HUES64 (cell line): ENCODE results near the gene ZC3H4.

Experiments used
- H3K27ac ChIP-seq: 2 replicates; pipeline ENCODE4 v1.7.0; 2013; ENCODE audit warnings: low read depth, low read length, inconsistent platforms
- H3K27me3 ChIP-seq: 2 replicates; pipeline ENCODE4 v1.6.1; 2013; ENCODE audit warnings: mild to moderate bottlenecking, low read length; ENCODE audit not compliant: insufficient read depth
- H3K36me3 ChIP-seq: 2 replicates; pipeline ENCODE4 v1.6.1; 2013; ENCODE audit warnings: mild to moderate bottlenecking, low read length; ENCODE audit not compliant: insufficient read depth
- H3K4me1 ChIP-seq: 2 replicates; pipeline ENCODE4 v1.6.1; 2013; ENCODE audit warnings: mild to moderate bottlenecking, low read length, moderate library complexity; ENCODE audit not compliant: insufficient read depth
- H3K4me3 ChIP-seq: 2 replicates; pipeline ENCODE4 v1.5.1; 2013; ENCODE audit warnings: mild to moderate bottlenecking, low read length, moderate library complexity
- H3K9ac ChIP-seq: 2 replicates; pipeline ENCODE4 v1.6.1; 2013; ENCODE audit warnings: mild to moderate bottlenecking, low read depth, low read length
- H3K9me3 ChIP-seq: 2 replicates; pipeline ENCODE4 v1.6.1; 2013; ENCODE audit warnings: low read depth, low read length; ENCODE audit not compliant: insufficient read depth
- WGBS: fragments of 150-250, 120-280 bp; methylation state at CpG from one replicate; pipeline ENCODE4 v1.1.7; 2013; ENCODE audit warnings: missing lambda C conversion rate; 5-methylcytosine and 5-hydroxymethylcytosine counted together

Gene ZC3H4

DNA sequence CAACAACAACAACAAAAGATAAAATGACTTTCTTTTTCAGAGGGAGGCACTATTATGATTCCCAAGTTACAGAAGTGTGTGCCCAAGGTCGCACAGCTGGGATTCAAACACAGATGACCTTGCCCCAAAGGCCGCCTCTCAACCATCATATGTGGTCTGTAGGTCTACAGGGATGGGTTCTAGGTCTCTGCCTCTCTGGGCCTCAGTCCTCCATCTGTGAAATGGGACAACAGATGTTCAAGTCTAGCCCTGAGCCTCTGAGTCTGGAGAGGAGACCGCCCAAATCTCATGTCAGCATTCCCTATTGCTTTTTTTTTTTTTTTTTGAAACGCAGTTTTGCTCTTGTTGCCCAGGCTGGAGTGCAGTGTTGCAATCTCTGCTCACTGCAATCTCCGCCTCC, 89.1 kb downstream of the ZC3H4 start:
- H3K4me3 ChIP-seq: no peak overlapping the region
- no peak overlapping the region for H3K9ac ChIP-seq
- no peaks in the 10 kb centered on the region for H3K36me3 ChIP-seq
- peaks cover 7% of the 10 kb centered on the region; the same call in 1 of the 2 replicates for H3K4me1 ChIP-seq
- 82% methylated on average over 5 of the region's 5 CpGs for WGBS
- no peaks in the 10 kb centered on the region for H3K9me3 ChIP-seq
- no peak overlapping the region for H3K27ac ChIP-seq
- peaks cover 66% of the 10 kb centered on the region for H3K27me3 ChIP-seq

DNA sequence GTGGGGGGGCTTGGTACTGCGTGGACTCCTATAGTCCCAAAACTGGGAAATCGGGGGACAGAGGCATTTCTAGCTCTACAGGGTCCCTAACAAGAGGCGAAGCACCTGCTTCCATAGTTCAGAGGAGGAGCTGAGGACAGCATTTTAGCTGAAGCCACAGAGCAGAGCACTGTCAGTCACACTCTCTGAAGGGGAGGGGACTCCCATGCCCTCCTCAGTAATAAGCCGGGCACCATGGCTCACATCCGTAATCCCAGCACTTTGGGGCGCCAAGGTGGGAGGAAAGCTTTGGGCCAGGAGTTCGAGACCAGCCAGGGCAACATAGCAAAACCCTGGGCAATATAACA, 90.2 kb downstream of the ZC3H4 start:
- H3K9ac ChIP-seq: no peak overlapping the region
- peaks cover 7% of the 10 kb centered on the region; the same call in 1 of the 2 replicates for H3K4me1 ChIP-seq
- no peaks in the 10 kb centered on the region for H3K36me3 ChIP-seq
- no peaks in the 10 kb centered on the region for H3K9me3 ChIP-seq
- no peak overlapping the region for H3K27ac ChIP-seq
- peak overlapping the region; percentile 39 for H3K4me3 ChIP-seq
- H3K27me3 ChIP-seq: peaks cover 75% of the 10 kb centered on the region
- 26% methylated on average over 7 of the region's 7 CpGs for WGBS

DNA sequence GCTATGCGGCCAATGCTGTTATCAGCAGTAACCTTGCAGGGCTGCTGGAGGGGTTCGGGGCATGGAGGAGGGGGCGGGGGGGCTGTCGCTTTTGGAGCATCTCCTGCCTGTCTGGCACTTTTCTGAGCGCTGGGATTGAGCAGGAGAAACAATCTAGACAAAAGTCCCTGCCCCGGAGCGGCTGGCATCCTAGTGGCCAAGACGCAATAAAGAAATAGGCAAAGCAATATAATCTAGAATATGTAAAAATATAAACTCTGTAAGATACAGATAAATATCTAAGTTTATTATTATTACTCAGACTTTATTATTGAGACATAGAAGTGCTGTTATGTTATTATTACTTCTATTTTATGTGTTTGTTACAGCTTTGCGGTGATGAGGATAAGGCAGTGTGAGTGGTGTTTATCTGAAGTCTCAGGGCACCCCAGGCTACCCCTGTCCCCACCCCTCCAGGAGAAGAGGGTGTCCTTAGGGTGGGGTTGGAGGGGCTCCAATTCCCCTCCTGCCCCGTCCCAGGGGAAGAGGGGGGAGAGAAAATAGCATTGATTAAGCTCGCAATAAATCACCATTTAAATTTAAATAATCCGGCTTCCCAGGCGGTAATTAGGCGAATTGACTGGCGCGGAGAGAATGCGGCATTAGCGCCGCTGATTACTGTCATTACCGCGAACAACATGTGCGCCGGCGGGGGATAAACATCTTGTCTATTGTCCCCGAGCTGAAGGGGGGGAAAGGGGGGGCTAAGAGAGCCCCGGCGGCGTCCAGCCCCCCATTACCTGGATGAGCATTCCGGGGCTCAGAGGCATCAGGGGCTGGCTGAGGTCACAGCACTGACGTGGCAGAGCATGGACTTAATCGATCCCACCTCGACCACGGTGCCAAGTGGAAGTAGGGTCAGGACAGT, 90.8 kb downstream of the ZC3H4 start:
- peak overlapping the region; percentile 39 for H3K4me3 ChIP-seq
- H3K9ac ChIP-seq: no peak overlapping the region
- peaks cover 71% of the 10 kb centered on the region for H3K27me3 ChIP-seq
- no peaks in the 10 kb centered on the region for H3K36me3 ChIP-seq
- H3K27ac ChIP-seq: no peak overlapping the region
- peaks cover 7% of the 10 kb centered on the region; the same call in 1 of the 2 replicates for H3K4me1 ChIP-seq
- WGBS: 5% methylated on average over 28 of the region's 33 CpGs
- no peaks in the 10 kb centered on the region for H3K9me3 ChIP-seq

GRCh38 chr19:47022140-47022536, 91.4 kb downstream of the ZC3H4 start:
- Histone ChIP-seq H3K27me3 (peaks cover 68% of the 10 kb centered on the region), H3K4me1 (peaks cover 7% of the 10 kb centered on the region; the same call in 1 of the 2 replicates), H3K27ac (no peak overlapping the region), H3K4me3 (no peak overlapping the region), H3K9me3 (no peaks in the 10 kb centered on the region), H3K36me3 (no peaks in the 10 kb centered on the region), H3K9ac (no peak overlapping the region)
- 36% methylated on average over 14 of the region's 14 CpGs for WGBS

- Histone ChIP-seq H3K36me3 (no peaks in the 10 kb centered on the region), H3K27ac (no peak overlapping the region), H3K4me3 (peak overlapping the region; percentile 55), H3K4me1 (peaks cover 7% of the 10 kb centered on the region; the same call in 1 of the 2 replicates), H3K9me3 (no peaks in the 10 kb centered on the region), H3K9ac (no peak overlapping the region), H3K27me3 (peaks cover 64% of the 10 kb centered on the region)
- WGBS: 4% methylated on average over 50 of the region's 50 CpGs
Measured at GRCh38 chr19:47021536-47022139, 91.9 kb downstream of the ZC3H4 start.

GRCh38 chr19:47020992-47021496, 92.5 kb downstream of the ZC3H4 start:
- peaks cover 7% of the 10 kb centered on the region; the same call in 1 of the 2 replicates for H3K4me1 ChIP-seq
- peaks cover 64% of the 10 kb centered on the region for H3K27me3 ChIP-seq

DNA sequence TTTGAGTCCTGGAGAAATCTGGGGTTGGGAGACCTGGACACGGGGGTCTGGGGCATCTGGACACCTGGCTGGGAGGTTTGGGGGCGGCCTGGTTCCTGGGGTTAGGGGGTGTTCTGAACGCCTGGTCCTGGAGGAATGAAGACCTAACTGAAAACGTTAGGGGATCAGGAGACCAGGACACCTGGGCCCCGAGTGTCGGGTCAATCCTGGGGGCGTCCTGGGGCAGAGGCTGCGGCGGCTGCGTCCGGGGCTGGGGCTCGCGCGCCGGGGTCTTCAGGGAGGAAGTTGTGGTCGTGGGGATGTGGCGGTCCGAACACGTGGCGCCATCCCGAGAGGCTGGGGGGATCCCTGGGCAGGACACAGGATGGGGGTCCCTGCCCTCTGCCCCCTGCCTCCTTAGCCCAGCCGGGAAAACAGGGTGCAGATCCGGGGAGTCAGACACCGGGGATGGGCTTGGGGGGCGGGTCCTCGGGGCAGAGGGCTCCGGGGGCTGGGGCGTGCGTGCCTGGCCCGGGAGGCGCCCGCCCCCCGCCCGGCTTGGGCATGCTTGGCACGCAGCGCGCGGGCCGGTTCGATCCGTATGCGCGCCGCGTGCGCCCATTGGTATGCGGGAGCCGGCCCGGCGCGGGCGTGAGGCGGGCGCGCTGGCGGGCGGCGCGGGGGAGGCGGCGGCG, 93.3 kb downstream of the ZC3H4 start:
- Histone ChIP-seq H3K9me3 (no peaks in the 10 kb centered on the region), H3K36me3 (no peaks in the 10 kb centered on the region), H3K27me3 (peaks cover 64% of the 10 kb centered on the region), H3K9ac (0 out of 2 replicates have a peak overlapping the region, but pooled peaks have one; percentile 16), H3K27ac (no peak overlapping the region), H3K4me1 (peaks cover 7% of the 10 kb centered on the region; the same call in 1 of the 2 replicates), H3K4me3 (peak overlapping the region; percentile 55)
- 4% methylated on average over 62 of the region's 62 CpGs for WGBS

More at GRCh38 chr19:47020992-47021496, 92.5 kb downstream of the ZC3H4 start:
- no peaks in the 10 kb centered on the region for H3K36me3 ChIP-seq
- no peak overlapping the region for H3K27ac ChIP-seq
- no peaks in the 10 kb centered on the region for H3K9me3 ChIP-seq
- H3K9ac ChIP-seq: no peak overlapping the region
- 2% methylated on average over 37 of the region's 37 CpGs for WGBS
- H3K4me3 ChIP-seq: peak overlapping the region; percentile 55

GRCh38 chr19:47019431-47020041, 94.0 kb downstream of the ZC3H4 start, which contains the start of gene NPAS1:
NPAS1 (plus strand) TSS chr19:47019837; CDS start chr19:47021048, 1,211 bp downstream.
- Histone ChIP-seq H3K27ac (no peak within 1 kb of the TSS), H3K4me1 (peaks cover 7% of the 10 kb centered on the region; the same call in 1 of the 2 replicates), H3K36me3 (no peaks in the 10 kb centered on the region), H3K4me3 (peak within 1 kb of the TSS; percentile 55), H3K27me3 (peaks cover 61% of the 10 kb centered on the region), H3K9me3 (no peaks in the 10 kb centered on the region), H3K9ac (0 out of 2 replicates have a peak within 1 kb of the TSS, but pooled peaks have one; percentile 16)
- WGBS: 3% methylated on average over 58 of the region's 58 CpGs

DNA sequence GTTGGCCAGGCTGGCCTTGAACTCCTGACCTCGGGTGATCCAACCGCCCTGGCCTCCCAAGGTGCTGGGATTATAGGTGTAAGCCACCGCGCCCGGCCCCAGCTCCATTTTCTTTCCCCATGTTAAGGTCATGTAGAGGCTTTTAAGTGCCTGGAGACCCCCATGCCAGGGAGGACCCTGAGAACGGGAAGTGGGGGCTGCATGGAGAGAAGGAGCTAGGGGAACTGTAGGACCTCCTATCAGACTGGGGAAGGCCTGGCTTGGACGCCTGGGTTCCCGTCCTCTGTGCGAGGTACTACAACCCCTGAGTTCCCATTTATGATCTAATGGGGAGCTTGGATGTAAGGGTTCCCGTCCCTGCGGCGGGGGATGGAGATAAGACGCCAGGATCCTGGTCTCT, 94.7 kb downstream of the ZC3H4 start:
- 63% methylated on average over 13 of the region's 13 CpGs for WGBS
- Histone ChIP-seq H3K27me3 (peaks cover 55% of the 10 kb centered on the region), H3K4me1 (peaks cover 7% of the 10 kb centered on the region; the same call in 1 of the 2 replicates), H3K9me3 (no peaks in the 10 kb centered on the region), H3K36me3 (no peaks in the 10 kb centered on the region), H3K9ac (no peak overlapping the region), H3K4me3 (peak overlapping the region; percentile 55), H3K27ac (no peak overlapping the region)
